ENCODE results near the gene TTC17. TPM values are rescaled to one million over a fixed set of nuclear protein-coding genes. Genes with fewer than 3 reads are reported as not detected.

Gene TTC17
- polyA plus RNA-seq, 3 donors: 34.7 to 82.5 (median 40.8) TPM

- DNase-seq: no peak
- no peak overlapping the region for H3K9ac ChIP-seq (ENCODE audit: insufficient read depth, low read length, poor library complexity, severe bottlenecking)
- no peak overlapping the region for H2AFZ ChIP-seq (ENCODE audit: insufficient read depth, low read depth, low read length, poor library complexity, severe bottlenecking)
- no peak overlapping the region for H3K4me2 ChIP-seq (replicated peaks; ENCODE audit: extremely low read depth, low read length, poor library complexity, severe bottlenecking)
- no peaks in the 10 kb centered on the region for H3K36me3 ChIP-seq (replicated peaks in 1 of 2; ENCODE audit: control insufficient read depth in 1 of 2, insufficient read depth in 2 of 2, low read length in 2 of 2)
- no peak overlapping the region for H3K4me3 ChIP-seq (replicated peaks in 1 of 3; ENCODE audit: low read depth in 2 of 3, low read length in 3 of 3)
- H3K4me1 ChIP-seq (ENCODE audit: control insufficient read depth in 1 of 2, insufficient read depth in 2 of 2, low read length in 2 of 2): peaks cover 6% of the 10 kb centered on the region in 2 donors
- no peaks in the 10 kb centered on the region for H4K20me1 ChIP-seq (ENCODE audit: insufficient read depth, low read length)
- no peak overlapping the region for H3K27ac ChIP-seq (ENCODE audit: low read depth in 1 of 2, low read length in 2 of 2)
- peaks cover 0 to 2% of the 10 kb centered on the region in 2 donors for H3K27me3 ChIP-seq (ENCODE audit: control insufficient read depth in 2 of 2, insufficient read depth in 2 of 2, low read length in 2 of 2)
- H3K79me2 ChIP-seq (ENCODE audit: insufficient read depth, low read length): no peaks in the 10 kb centered on the region
- intact Hi-C loops (cut with micrococcal nuclease): no loop called here
- Mint-ChIP-seq H3K9me3 (peaks cover 0 to 2% (median 0%) of the 10 kb centered on the region in 7 donors), H3K27ac (no peak overlapping the region), H3K4me3 (no peak overlapping the region), H3K36me3 (no peaks in the 10 kb centered on the region), H3K27me3 (ENCODE audit: low read depth in 3 of 3) (peaks cover 0 to 5% (median 4%) of the 10 kb centered on the region in 3 donors), H3K4me1 (peaks cover 12% of the 10 kb centered on the region)
- H3K9me3 ChIP-seq (replicated peaks in 1 of 2; ENCODE audit: control insufficient read depth in 1 of 2, insufficient read depth in 1 of 2, low read length in 2 of 2): no peaks in the 10 kb centered on the region
- 87% methylated on average over 2 of the region's 4 CpGs for WGBS (ENCODE audit: insufficient coverage)
- no peak for TF ChIP-seq CTCF (IDR thresholded peaks at IDR 0.05)
Measured at GRCh38 chr11:43503417-43503816, 144.7 kb downstream of the TTC17 start.

- intact Hi-C loops (cut with micrococcal nuclease): no loop called here
- Histone ChIP-seq H3K79me2 (ENCODE audit: insufficient read depth, low read length) (no peaks in the 10 kb centered on the region), H3K4me1 (ENCODE audit: control insufficient read depth in 1 of 2, insufficient read depth in 2 of 2, low read length in 2 of 2) (peaks cover 9 to 10% of the 10 kb centered on the region in 2 donors), H3K36me3 (replicated peaks in 1 of 2; ENCODE audit: control insufficient read depth in 1 of 2, insufficient read depth in 2 of 2, low read length in 2 of 2) (no peaks in the 10 kb centered on the region), H3K4me2 (replicated peaks; ENCODE audit: extremely low read depth, low read length, poor library complexity, severe bottlenecking) (no peak overlapping the region), H4K20me1 (ENCODE audit: insufficient read depth, low read length) (no peaks in the 10 kb centered on the region), H3K9ac (ENCODE audit: insufficient read depth, low read length, poor library complexity, severe bottlenecking) (no peak overlapping the region), H3K4me3 (replicated peaks in 1 of 3; ENCODE audit: low read depth in 2 of 3, low read length in 3 of 3) (no peak overlapping the region), H3K27ac (ENCODE audit: low read depth in 1 of 2, low read length in 2 of 2) (no peak overlapping the region), H3K27me3 (ENCODE audit: control insufficient read depth in 2 of 2, insufficient read depth in 2 of 2, low read length in 2 of 2) (peaks cover 0 to 2% of the 10 kb centered on the region in 2 donors), H2AFZ (ENCODE audit: insufficient read depth, low read depth, low read length, poor library complexity, severe bottlenecking) (no peak overlapping the region), H3K9me3 (replicated peaks in 1 of 2; ENCODE audit: control insufficient read depth in 1 of 2, insufficient read depth in 1 of 2, low read length in 2 of 2) (no peaks in the 10 kb centered on the region)
- Mint-ChIP-seq H3K4me1 (peaks cover 17% of the 10 kb centered on the region), H3K27me3 (ENCODE audit: low read depth in 3 of 3) (peaks cover 0 to 5% (median 4%) of the 10 kb centered on the region in 3 donors), H3K27ac (no peak overlapping the region), H3K4me3 (no peak overlapping the region), H3K36me3 (no peaks in the 10 kb centered on the region), H3K9me3 (peaks cover 0 to 2% (median 0%) of the 10 kb centered on the region in 7 donors)
- TF ChIP-seq CTCF (IDR thresholded peaks at IDR 0.05): no peak
- no peak for DNase-seq
- 78% methylated on average over 1 of the region's 7 CpGs for WGBS (ENCODE audit: insufficient coverage)
Measured at GRCh38 chr11:43504316-43504950, 145.7 kb downstream of the TTC17 start.

Measured in CD14-positive monocyte (primary cell).